SH-SY5Y (cell line): ENCODE data around the gene NKX2-4.

Source experiments
- GATA2 ChIP-seq: IDR thresholded peaks from 2 replicates; pipeline ENCODE4 v1.6.1; 2011; ENCODE audit warnings: mild to moderate bottlenecking, low read depth, low read length
- GATA3 ChIP-seq: IDR thresholded peaks from 2 replicates; pipeline ENCODE4 v1.6.1; 2011; ENCODE audit warnings: low read depth, mild to moderate bottlenecking, low read length, moderate library complexity

GRCh38 chr20:21387528-21387927 lies 9.8 kb downstream of the NKX2-4 start:
- no peak for TF ChIP-seq GATA2
- TF ChIP-seq GATA3, result no peak
